GM19099 (cell line): ENCODE results near the gene OR10V1.

Experiments
- POLR2A ChIP-seq: IDR thresholded peaks from 3 replicates; pipeline ENCODE4 v1.6.1; 2011; ENCODE audit warnings: low read depth; ENCODE audit not compliant: insufficient read length; ENCODE audit errors: extremely low read depth

OR10V1 gene

DNA sequence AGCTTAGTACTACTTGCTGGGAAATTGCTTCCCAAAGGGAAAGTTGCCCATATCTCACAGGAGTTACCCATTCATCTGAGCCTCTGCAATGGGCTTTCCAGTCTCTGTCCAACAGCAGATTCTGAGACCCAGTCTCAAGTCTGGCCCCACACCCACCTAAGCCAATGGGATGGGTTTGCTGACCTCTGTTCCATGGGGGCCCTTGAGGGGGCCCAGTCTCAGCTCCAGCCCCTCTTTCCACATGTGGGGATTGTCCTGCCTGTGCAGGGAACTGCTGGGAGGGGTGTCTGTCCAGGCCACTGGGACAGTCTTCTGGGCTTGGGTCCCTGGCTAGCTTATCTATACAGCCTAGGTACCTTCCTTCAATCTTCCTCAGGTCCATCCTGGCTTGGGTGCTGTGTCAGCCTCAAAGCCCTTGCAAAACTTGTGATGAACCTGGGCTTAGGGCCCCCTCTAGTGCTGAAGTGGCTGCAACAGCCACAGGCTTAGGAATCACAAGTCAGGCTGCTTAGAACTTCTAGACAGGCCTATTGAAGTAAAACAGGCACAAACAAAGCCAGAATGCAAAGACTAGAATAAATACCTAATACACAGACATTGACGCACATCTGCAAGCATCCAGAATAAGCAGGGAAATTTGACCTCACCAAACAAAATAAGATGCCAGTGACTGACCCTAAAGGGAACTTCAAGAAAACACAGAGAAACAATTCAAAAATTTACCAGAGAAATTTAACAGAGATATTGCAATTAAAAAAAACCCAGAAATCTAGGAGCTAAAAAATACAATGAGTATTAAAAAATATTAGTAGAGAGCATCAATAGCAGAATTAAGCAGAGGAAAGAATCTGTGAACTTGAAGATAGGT, 33.1 kb downstream of the OR10V1 start:
- no peak for TF ChIP-seq POLR2A

GRCh38 chr11:59679347-59679746, 34.3 kb downstream of the OR10V1 start:
- TF ChIP-seq POLR2A: no peak

GRCh38 chr11:59678813-59679165, 34.9 kb downstream of the OR10V1 start:
- no peak for TF ChIP-seq POLR2A

- TF ChIP-seq POLR2A: no peak
Observed at GRCh38 chr11:59678118-59678812, 35.4 kb downstream of the OR10V1 start.

GRCh38 chr11:59676205-59676604, 37.4 kb downstream of the OR10V1 start:
- TF ChIP-seq POLR2A: no peak

DNA sequence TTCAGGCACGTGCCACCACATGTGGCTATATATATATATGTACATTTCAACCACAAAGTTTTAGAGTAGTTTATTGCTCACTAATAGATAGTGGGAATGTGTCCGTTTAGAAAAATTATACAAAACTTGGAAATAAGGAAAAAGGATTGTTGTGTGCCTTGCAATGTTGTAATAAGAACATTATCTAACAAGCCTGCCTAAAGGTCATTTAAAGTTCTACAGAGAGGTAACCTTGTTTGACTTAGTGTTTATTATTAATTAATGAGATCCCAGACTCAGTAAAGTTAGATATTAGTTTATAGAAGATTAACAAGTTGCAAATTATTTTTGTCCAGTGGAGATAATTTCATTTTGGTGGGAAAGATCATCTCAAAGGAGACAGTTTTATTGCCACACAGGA, 39.4 kb downstream of the OR10V1 start:
- no peak for TF ChIP-seq POLR2A

DNA sequence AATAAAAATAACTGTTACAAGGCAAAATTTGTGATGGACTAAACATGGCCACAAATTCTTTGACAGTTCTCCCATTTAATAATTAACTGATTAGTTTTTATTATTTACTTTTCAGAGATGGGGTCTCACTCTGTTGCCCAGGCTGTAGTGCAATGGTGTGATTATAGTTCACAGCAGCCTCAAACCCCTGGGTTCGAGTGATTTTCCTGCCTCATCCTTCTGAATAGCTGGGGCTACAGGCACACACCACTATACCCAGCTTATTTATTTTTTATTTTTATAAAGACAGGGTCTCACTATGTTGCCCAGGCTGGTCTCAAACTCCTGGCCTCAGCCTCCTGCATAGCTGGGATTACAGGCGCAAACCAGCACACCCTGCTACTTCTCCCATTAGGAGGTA, 40.4 kb downstream of the OR10V1 start:
- no peak for TF ChIP-seq POLR2A

DNA sequence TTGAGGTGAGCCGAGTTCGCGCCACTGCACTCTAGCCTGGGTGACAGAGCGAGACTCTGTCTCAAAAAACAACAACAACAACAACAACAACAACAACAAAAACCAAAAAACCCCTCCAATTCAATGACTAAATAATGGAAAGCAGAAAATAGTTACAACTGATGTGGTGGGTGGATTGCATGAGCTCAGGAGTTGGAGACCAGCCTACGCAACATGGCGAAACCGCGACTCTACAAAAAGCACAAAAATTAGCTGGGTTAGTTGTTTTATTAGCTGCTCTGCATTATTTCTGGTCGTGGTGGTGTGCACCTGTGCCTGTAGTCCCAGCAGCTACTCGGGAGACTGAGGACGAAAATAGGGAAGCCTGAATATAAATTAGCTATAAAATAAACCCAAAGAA, 42.2 kb downstream of the OR10V1 start:
- no peak for TF ChIP-seq POLR2A

DNA sequence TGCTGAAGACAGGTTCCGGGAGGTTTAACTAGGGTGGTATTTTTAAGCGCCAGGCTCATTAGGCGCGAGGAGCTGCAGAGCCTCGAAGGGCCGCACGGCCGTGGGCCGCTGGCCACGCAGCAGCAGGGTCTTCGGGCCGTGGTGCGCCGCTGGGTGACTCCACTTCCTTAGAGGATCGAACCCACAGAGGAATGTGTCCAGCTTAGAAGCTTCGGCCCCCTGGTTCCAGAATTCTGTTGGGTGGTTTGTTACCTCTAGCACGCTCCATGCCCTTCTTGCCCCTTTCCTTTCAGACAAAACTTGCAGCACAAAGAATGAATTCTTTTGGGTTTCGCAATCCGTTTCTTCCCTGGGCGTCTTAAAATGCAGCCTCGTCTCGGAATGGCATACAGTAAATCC, 44.0 kb downstream of the OR10V1 start:
- no peak for TF ChIP-seq POLR2A

- peak; percentile 85 for TF ChIP-seq POLR2A
Observed at GRCh38 chr11:59668950-59669610, 44.6 kb downstream of the OR10V1 start, which contains the start of gene PATL1. PATL1 (minus strand) TSS chr11:59669037; CDS start chr11:59668895, 142 bp downstream.

GRCh38 chr11:59668188-59668949, 45.3 kb downstream of the OR10V1 start:
- no peak for TF ChIP-seq POLR2A

- no peak for TF ChIP-seq POLR2A
Observed at GRCh38 chr11:59667812-59668187, 45.8 kb downstream of the OR10V1 start.

GRCh38 chr11:59666969-59667368, 46.7 kb downstream of the OR10V1 start:
- no peak for TF ChIP-seq POLR2A
